ENCODE data around the gene RBMS3. TPM values are rescaled to one million over a fixed set of nuclear protein-coding genes. Genes with fewer than 3 reads are reported as not detected.

RBMS3 gene
- total and polyA plus RNA-seq, 2 of the 8 experiments (the other 6 are each of a cell fraction or from before 2014, with no cell fraction given): 3.7 to 6.9 TPM

- TF ChIP-seq CHD7 (IDR thresholded peaks at IDR 0.05; ENCODE audit: insufficient replicate concordance, low read length): no peak
Measured at GRCh38 chr3:29486917-29487316, 206.0 kb downstream of the RBMS3 start (continued).
